ENCODE data around the gene PHF14.

The PHF14 gene

GRCh38 chr7:11130601-11131000 is 156.9 kb downstream of the PHF14 start:
- ATAC-seq, result no peak

GRCh38 chr7:11133436-11133959 is 159.8 kb downstream of the PHF14 start:
- no peak for ATAC-seq

More at GRCh38 chr7:11130601-11131000, 156.9 kb downstream of the PHF14 start:
- TF ChIP-seq CSDC2 (CRISPR knock-in tag; IDR thresholded peaks at IDR 0.05) (no peak), ZFP3 (CRISPR knock-in tag; IDR thresholded peaks at IDR 0.05) (no peak), TSHZ2 (CRISPR knock-in tag; IDR thresholded peaks at IDR 0.05) (no peak), ZNF8 (CRISPR knock-in tag; IDR thresholded peaks at IDR 0.05) (no peak), TOX (CRISPR knock-in tag; IDR thresholded peaks at IDR 0.05; ENCODE audit: borderline replicate concordance) (no peak), ZC3H10 (CRISPR knock-in tag; IDR thresholded peaks at IDR 0.05) (no peak), GLIS3 (CRISPR knock-in tag; IDR thresholded peaks at IDR 0.05) (no peak), ESRRG (CRISPR knock-in tag; IDR thresholded peaks at IDR 0.05) (no peak), OSR1 (CRISPR knock-in tag; IDR thresholded peaks at IDR 0.05) (no peak), PPARA (CRISPR knock-in tag; IDR thresholded peaks at IDR 0.05; ENCODE audit: borderline replicate concordance) (no peak)

GRCh38 chr7:11135573-11135972 is 161.9 kb downstream of the PHF14 start:
- ATAC-seq, result no peak
- no peak for TF ChIP-seq ESRRG (CRISPR knock-in tag; IDR thresholded peaks at IDR 0.05)
- no peak for TF ChIP-seq ZNF565 (CRISPR knock-in tag; conservative IDR thresholded peaks at IDR 0.05; ENCODE audit: low read depth)
- no peak for TF ChIP-seq ZNF8 (CRISPR knock-in tag; IDR thresholded peaks at IDR 0.05)
- TF ChIP-seq RARB (CRISPR knock-in tag; IDR thresholded peaks at IDR 0.05), result no peak
- no peak for TF ChIP-seq OSR1 (CRISPR knock-in tag; IDR thresholded peaks at IDR 0.05)
- no peak for TF ChIP-seq SNAI2 (CRISPR knock-in tag; IDR thresholded peaks at IDR 0.05)
- TF ChIP-seq ZFP30 (CRISPR knock-in tag; IDR thresholded peaks at IDR 0.05), result no peak
- no peak for TF ChIP-seq PPARA (CRISPR knock-in tag; IDR thresholded peaks at IDR 0.05; ENCODE audit: borderline replicate concordance)
- no peak for TF ChIP-seq TCF4 (CRISPR knock-in tag; IDR thresholded peaks at IDR 0.05; ENCODE audit: borderline replicate concordance)
- TF ChIP-seq CSDC2 (CRISPR knock-in tag; IDR thresholded peaks at IDR 0.05), result no peak

More at GRCh38 chr7:11133436-11133959, 159.8 kb downstream of the PHF14 start:
- TF ChIP-seq PATZ1 (CRISPR knock-in tag; IDR thresholded peaks at IDR 0.05; ENCODE audit: borderline replicate concordance) (no peak), CSDC2 (CRISPR knock-in tag; IDR thresholded peaks at IDR 0.05) (no peak), BACH2 (CRISPR knock-in tag; IDR thresholded peaks at IDR 0.05; ENCODE audit: borderline replicate concordance) (no peak), SNAI2 (CRISPR knock-in tag; IDR thresholded peaks at IDR 0.05) (no peak), ZNF70 (CRISPR knock-in tag; IDR thresholded peaks at IDR 0.05) (no peak), ZNF565 (CRISPR knock-in tag; conservative IDR thresholded peaks at IDR 0.05; ENCODE audit: low read depth) (no peak), CSRNP3 (CRISPR knock-in tag; IDR thresholded peaks at IDR 0.05) (no peak), ZFP30 (CRISPR knock-in tag; IDR thresholded peaks at IDR 0.05) (no peak), POU6F1 (CRISPR knock-in tag; IDR thresholded peaks at IDR 0.05; ENCODE audit: borderline replicate concordance, low read depth) (no peak), ZFP3 (CRISPR knock-in tag; IDR thresholded peaks at IDR 0.05) (no peak), TOX (CRISPR knock-in tag; IDR thresholded peaks at IDR 0.05; ENCODE audit: borderline replicate concordance) (no peak), ZC3H10 (CRISPR knock-in tag; IDR thresholded peaks at IDR 0.05) (no peak)

- ATAC-seq, result no peak
- TF ChIP-seq BACH2 (CRISPR knock-in tag; IDR thresholded peaks at IDR 0.05; ENCODE audit: borderline replicate concordance) (no peak), ZFP30 (CRISPR knock-in tag; IDR thresholded peaks at IDR 0.05) (no peak), ISL1 (CRISPR knock-in tag; IDR thresholded peaks at IDR 0.05) (no peak), TOX (CRISPR knock-in tag; IDR thresholded peaks at IDR 0.05; ENCODE audit: borderline replicate concordance) (no peak), ZNF565 (CRISPR knock-in tag; conservative IDR thresholded peaks at IDR 0.05; ENCODE audit: low read depth) (no peak), POU6F1 (CRISPR knock-in tag; IDR thresholded peaks at IDR 0.05; ENCODE audit: borderline replicate concordance, low read depth) (no peak), TSHZ2 (CRISPR knock-in tag; IDR thresholded peaks at IDR 0.05) (no peak), CSDC2 (CRISPR knock-in tag; IDR thresholded peaks at IDR 0.05) (no peak), ZNF8 (CRISPR knock-in tag; IDR thresholded peaks at IDR 0.05) (no peak), TCF4 (CRISPR knock-in tag; IDR thresholded peaks at IDR 0.05; ENCODE audit: borderline replicate concordance) (no peak)
These were observed 167.9 kb downstream of the PHF14 start for GRCh38 chr7:11141541-11141940.
